Sigmoid colon (tissue), 7 donors: ENCODE data around the gene ATG10. TPM values are rescaled to one million over a fixed set of nuclear protein-coding genes. Genes with fewer than 3 reads are reported as not detected.

Experiments
- DNase-seq: peaks from one replicate; pipeline ENCODE4 v3.0.0-alpha.2; 2019
- H3K27ac ChIP-seq, 4 donors: fragments of 200-600 bp; sonication (generic); one replicate each; pipeline ENCODE4 v1.5.1; 2016 to 2019; ENCODE audit warnings: mild to moderate bottlenecking in 1 of 4
- H3K27me3 ChIP-seq, 3 donors: fragments of 200-600 bp; sonication (generic); one replicate each; pipeline ENCODE4 v1.5.1; 2019; ENCODE audit warnings: mild to moderate bottlenecking in 1 of 3
- H3K36me3 ChIP-seq, 4 donors: fragments of 200-600 bp; sonication (generic); one replicate each; pipeline ENCODE4 v1.5.1; 2016 to 2019
- H3K4me1 ChIP-seq, 4 donors: fragments of 200-600 bp; sonication (generic); one replicate each; pipeline ENCODE4 v1.5.1; 2017 to 2019
- H3K4me3 ChIP-seq, 4 donors: fragments of 200-600 bp; sonication (generic); one replicate each; pipeline ENCODE4 v1.5.1; 2017 to 2019; ENCODE audit warnings: mild to moderate bottlenecking in 2 of 4, moderate library complexity in 1 of 4
- H3K9me3 ChIP-seq, 4 donors: fragments of 200-600 bp in 3 of 4; sonication (generic) in 3 of 4; one replicate each; pipeline versions ENCODE4 v1.5.1 to v1.6.1; 2013 to 2019
- EP300 ChIP-seq, 4 donors: sonication (generic); formaldehyde crosslinking; IDR thresholded peaks; one replicate each; pipeline ENCODE4 v1.6.1; 2017; ENCODE audit warnings: antibody characterized with exemption in 4 of 4
- POLR2A ChIP-seq, 2 donors: fragments of 450-650 bp; IDR thresholded peaks; one replicate each; pipeline ENCODE4 v1.6.1; 2016; ENCODE audit warnings: antibody characterized with exemption in 2 of 2, mild to moderate bottlenecking in 2 of 2, moderate library complexity in 2 of 2
- POLR2AphosphoS5 ChIP-seq, 4 donors: sonication (generic); formaldehyde crosslinking; IDR thresholded peaks; one replicate each; pipeline ENCODE4 v1.6.1; 2017; ENCODE audit warnings: antibody characterized with exemption in 4 of 4
- WGBS, 2 donors: extraction: QIAGEN DNeasy Blood & Tissue Kit; methylation state at CpG; one replicate each; pipeline ENCODE4 v1.1.7; 2013; 5-methylcytosine and 5-hydroxymethylcytosine counted together
- intact Hi-C: fragments of 100-400 bp; cut with DNase I; formaldehyde crosslinking; loops from one replicate; pipeline ENCODE4 v1.15.1; 2023
- polyA plus RNA-seq, 3 donors: library from polyadenylated mRNA; stranded (reverse); fragments of 200-250 nt; gene quantifications; one replicate each; pipeline ENCODE4 v1.2.3, GENCODE V29; 2013
- total RNA-seq, 4 donors: library from RNA; depleted of rRNA; stranded (reverse); fragments of >200 nt; gene quantifications; one replicate each; pipeline ENCODE4 v1.1.0, GENCODE V29; 2016
- TF ChIP-seq, protein P1 (sequence below), 4 experiments: fragments of 450-650 bp in 3 of 4; fragments of 200-600 bp in 1 of 4; IDR thresholded peaks; one replicate each; pipeline ENCODE4 v1.5.1; 2016 to 2019; ENCODE audit warnings: antibody characterized with exemption in 4 of 4, mild to moderate bottlenecking in 3 of 4, moderate library complexity in 2 of 4
- donor health status: healthy with polysubstance abuse.
- donor health status: Bipolar disorder and iron deficiency.
- donor health status: healthy.

ATG10 gene
- total and polyA plus RNA-seq, 7 donors: 4.2 to 13.2 (median 8.4) TPM

DNA sequence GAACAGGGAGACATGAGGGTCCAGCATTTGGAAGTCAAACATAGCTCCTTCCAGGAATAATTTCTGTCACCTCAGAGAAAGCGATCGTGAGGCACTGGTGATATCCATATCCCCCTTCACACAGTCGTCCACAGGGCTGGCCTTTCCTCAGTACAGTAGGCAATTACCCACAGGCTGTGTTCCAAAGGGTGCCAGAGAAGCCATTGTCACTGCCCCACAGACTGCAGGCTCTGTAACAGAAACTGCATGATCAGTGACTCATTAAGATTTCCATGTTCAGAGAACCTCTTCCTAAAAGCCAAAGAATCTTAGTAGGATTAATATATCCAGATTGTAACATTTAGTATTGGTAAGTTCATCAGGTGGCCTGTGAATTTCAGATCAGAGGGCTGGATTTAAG, 178.7 kb downstream of the ATG10 start:
- Histone ChIP-seq H3K9me3 (no peaks in the 10 kb centered on the region), H3K4me3 (no peak overlapping the region), H3K27ac (no peak overlapping the region), H3K27me3 (no peaks in the 10 kb centered on the region), H3K36me3 (no peaks in the 10 kb centered on the region), H3K4me1 (peaks cover 0 to 11% (median 8%) of the 10 kb centered on the region in 4 donors)
- intact Hi-C loops: no loop called here
- TF ChIP-seq, protein P1, sequence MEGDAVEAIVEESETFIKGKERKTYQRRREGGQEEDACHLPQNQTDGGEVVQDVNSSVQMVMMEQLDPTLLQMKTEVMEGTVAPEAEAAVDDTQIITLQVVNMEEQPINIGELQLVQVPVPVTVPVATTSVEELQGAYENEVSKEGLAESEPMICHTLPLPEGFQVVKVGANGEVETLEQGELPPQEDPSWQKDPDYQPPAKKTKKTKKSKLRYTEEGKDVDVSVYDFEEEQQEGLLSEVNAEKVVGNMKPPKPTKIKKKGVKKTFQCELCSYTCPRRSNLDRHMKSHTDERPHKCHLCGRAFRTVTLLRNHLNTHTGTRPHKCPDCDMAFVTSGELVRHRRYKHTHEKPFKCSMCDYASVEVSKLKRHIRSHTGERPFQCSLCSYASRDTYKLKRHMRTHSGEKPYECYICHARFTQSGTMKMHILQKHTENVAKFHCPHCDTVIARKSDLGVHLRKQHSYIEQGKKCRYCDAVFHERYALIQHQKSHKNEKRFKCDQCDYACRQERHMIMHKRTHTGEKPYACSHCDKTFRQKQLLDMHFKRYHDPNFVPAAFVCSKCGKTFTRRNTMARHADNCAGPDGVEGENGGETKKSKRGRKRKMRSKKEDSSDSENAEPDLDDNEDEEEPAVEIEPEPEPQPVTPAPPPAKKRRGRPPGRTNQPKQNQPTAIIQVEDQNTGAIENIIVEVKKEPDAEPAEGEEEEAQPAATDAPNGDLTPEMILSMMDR (IDR thresholded peaks at IDR 0.05): no peak
- TF ChIP-seq EP300 (IDR thresholded peaks at IDR 0.05) (no peak), POLR2AphosphoS5 (IDR thresholded peaks at IDR 0.05) (no peak), POLR2A (IDR thresholded peaks at IDR 0.05) (no peak)
- WGBS, 2 donors: 83 to 89% methylated on average over 3 of the region's 3 CpGs
- no peak for DNase-seq

DNA sequence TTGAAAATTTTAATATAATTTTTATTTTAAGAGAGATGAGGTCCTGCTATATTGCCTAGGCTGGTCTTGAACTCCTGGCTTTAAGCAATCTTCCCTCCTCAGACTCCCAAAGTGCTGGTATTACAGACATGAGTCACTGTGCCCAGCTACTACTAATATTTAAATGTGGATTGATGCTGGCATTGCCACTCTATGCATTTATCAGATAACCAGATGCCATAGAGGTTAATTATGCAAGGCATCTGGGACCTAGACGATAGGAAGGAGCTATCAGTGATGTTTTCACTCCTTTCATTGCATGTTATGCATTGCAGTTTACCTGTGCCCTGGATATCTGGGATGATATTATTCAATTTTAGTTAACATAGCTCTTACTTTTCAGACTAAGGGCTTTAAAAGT, 179.4 kb downstream of the ATG10 start:
- no peaks in the 10 kb centered on the region for H3K9me3 ChIP-seq
- no peaks in the 10 kb centered on the region for H3K36me3 ChIP-seq
- DNase-seq: no peak
- H3K27me3 ChIP-seq: no peaks in the 10 kb centered on the region
- peaks cover 0 to 12% (median 8%) of the 10 kb centered on the region in 4 donors for H3K4me1 ChIP-seq
- intact Hi-C loops: no loop called here
- no peak overlapping the region for H3K4me3 ChIP-seq
- TF ChIP-seq POLR2AphosphoS5 (IDR thresholded peaks at IDR 0.05): no peak
- no peak for TF ChIP-seq POLR2A (IDR thresholded peaks at IDR 0.05)
- TF ChIP-seq EP300 (IDR thresholded peaks at IDR 0.05): no peak
- TF ChIP-seq, protein P1 (IDR thresholded peaks at IDR 0.05): no peak
- no peak overlapping the region for H3K27ac ChIP-seq
- WGBS, 2 donors: 75 to 90% methylated on average over 1 of the region's 1 CpG

DNA sequence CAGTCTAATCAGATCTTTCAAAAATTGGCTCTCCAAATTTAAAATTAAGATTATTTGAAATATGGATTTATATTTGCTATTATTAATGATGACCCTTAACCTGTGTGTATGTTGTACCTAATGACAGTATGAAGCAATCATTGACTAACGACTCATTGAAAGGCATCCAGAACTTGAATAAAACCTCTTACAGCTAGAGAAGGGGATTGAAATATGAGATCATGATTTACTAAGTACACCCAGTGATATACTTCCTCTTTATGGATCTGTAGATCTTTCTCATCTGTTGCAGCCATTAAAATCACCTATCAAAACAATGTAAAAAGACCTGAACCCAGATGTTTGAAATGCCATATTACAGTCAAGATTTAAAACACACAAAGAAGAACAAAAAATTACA, 179.8 kb downstream of the ATG10 start:
- no peak for DNase-seq
- peaks cover 0 to 12% (median 8%) of the 10 kb centered on the region in 4 donors for H3K4me1 ChIP-seq
- H3K36me3 ChIP-seq: no peaks in the 10 kb centered on the region
- no peak overlapping the region for H3K4me3 ChIP-seq
- intact Hi-C loops: no loop called here
- TF ChIP-seq EP300 (IDR thresholded peaks at IDR 0.05) (no peak), POLR2AphosphoS5 (IDR thresholded peaks at IDR 0.05) (no peak), POLR2A (IDR thresholded peaks at IDR 0.05) (no peak)
- TF ChIP-seq, protein P1 (IDR thresholded peaks at IDR 0.05): no peak
- no peaks in the 10 kb centered on the region for H3K27me3 ChIP-seq
- H3K27ac ChIP-seq: no peak overlapping the region
- no peaks in the 10 kb centered on the region for H3K9me3 ChIP-seq
- WGBS, 2 donors: 79 to 87% methylated on average over 1 of the region's 1 CpG

DNA sequence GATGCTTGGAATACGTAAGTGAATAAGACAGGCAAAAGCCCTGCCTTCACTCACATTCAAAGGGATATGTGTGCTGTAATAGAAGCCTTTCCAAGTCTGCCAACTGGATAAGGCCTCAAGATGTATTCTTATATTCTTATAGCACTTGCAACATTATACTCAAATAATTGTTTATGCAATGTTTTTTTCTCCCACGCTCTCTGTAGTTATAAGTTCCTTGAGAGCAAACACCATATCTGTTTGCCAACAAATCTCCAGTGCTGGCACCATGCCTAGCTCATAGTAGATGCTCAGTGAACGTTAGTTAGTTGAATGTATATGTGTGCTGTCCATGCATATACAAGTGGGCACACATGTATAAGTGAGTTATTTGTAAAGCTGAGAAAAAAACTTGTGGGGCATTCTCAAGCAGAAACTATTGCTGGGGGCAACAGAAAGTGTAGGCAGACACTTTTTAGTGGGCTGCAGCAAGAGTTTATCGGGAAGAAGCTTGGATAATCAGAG, 181.2 kb downstream of the ATG10 start:
- no peak for DNase-seq
- no peaks in the 10 kb centered on the region for H3K9me3 ChIP-seq
- no peak overlapping the region for H3K27ac ChIP-seq
- 84 to 86% methylated on average over 4 of the region's 4 CpGs for WGBS, 2 donors
- intact Hi-C loops: no loop called here
- peaks cover 0 to 12% (median 8%) of the 10 kb centered on the region in 4 donors for H3K4me1 ChIP-seq
- no peaks in the 10 kb centered on the region for H3K36me3 ChIP-seq
- H3K27me3 ChIP-seq: no peaks in the 10 kb centered on the region
- H3K4me3 ChIP-seq: no peak overlapping the region
- TF ChIP-seq EP300 (IDR thresholded peaks at IDR 0.05) (no peak), POLR2A (IDR thresholded peaks at IDR 0.05) (no peak), POLR2AphosphoS5 (IDR thresholded peaks at IDR 0.05) (no peak)
- TF ChIP-seq, protein P1 (IDR thresholded peaks at IDR 0.05): no peak

DNA sequence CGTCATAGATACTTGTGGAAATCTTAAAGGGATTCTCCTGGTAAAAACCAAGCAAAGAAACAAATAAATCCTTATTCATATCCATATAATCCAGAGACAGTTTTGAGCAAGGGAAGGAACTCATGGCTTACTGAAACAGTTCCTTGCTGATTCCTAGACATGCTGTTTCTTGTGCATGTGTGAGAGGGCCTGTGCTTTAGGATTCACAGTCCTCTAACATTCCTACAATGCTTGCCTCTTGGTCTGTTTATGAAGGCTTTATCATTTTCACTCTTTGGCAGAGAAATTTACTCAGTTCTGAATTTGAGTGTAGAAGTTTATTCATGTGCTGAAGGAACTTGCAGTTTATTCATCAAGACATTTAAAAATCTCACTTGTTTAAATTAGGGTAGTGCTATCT, 183.0 kb downstream of the ATG10 start:
- intact Hi-C loops: no loop called here
- 81 to 86% methylated on average over 1 of the region's 1 CpG for WGBS, 2 donors
- Histone ChIP-seq H3K4me3 (no peak overlapping the region), H3K27me3 (no peaks in the 10 kb centered on the region), H3K27ac (no peak overlapping the region), H3K36me3 (no peaks in the 10 kb centered on the region), H3K9me3 (no peaks in the 10 kb centered on the region), H3K4me1 (peaks cover 0 to 12% (median 8%) of the 10 kb centered on the region in 4 donors)
- no peak for DNase-seq
- TF ChIP-seq POLR2A (IDR thresholded peaks at IDR 0.05) (no peak), POLR2AphosphoS5 (IDR thresholded peaks at IDR 0.05) (no peak), EP300 (IDR thresholded peaks at IDR 0.05) (no peak)
- TF ChIP-seq, protein P1 (IDR thresholded peaks at IDR 0.05): no peak
